Peyer's patch (tissue), 4 donors: Measurements from ENCODE around the gene TTC9B.

Experiments used
- POLR2A ChIP-seq, 2 donors: fragments of 450-650 bp; IDR thresholded peaks; one replicate each; pipeline ENCODE4 v1.5.1; 2017; ENCODE audit warnings: antibody characterized with exemption in 2 of 2, mild to moderate bottlenecking in 2 of 2, moderate library complexity in 2 of 2
- TF ChIP-seq, protein P1 (sequence below), 6 experiments: fragments of 450-650 bp in 4 of 6; fragments of 200-600 bp in 2 of 6; sonication (generic) in 1 of 6; IDR thresholded peaks; one replicate each; pipeline ENCODE4 v1.5.1; 2017 to 2019; ENCODE audit warnings: antibody characterized with exemption in 6 of 6, mild to moderate bottlenecking in 3 of 6, moderate library complexity in 1 of 6

DNA sequence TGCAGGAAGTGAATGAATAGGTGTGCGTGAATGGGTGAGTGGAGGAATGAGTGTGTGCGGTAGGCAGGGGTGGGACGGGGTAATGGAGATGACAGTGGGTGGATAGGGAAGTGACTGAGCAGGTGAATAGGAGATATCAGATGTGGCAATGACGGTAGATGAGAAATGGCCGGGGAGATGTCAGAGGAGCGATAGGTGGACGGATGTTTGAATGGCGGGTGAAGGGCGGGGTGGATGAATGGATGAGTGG lies 1.5 kb downstream of the TTC9B start:
- TF ChIP-seq, protein P1, sequence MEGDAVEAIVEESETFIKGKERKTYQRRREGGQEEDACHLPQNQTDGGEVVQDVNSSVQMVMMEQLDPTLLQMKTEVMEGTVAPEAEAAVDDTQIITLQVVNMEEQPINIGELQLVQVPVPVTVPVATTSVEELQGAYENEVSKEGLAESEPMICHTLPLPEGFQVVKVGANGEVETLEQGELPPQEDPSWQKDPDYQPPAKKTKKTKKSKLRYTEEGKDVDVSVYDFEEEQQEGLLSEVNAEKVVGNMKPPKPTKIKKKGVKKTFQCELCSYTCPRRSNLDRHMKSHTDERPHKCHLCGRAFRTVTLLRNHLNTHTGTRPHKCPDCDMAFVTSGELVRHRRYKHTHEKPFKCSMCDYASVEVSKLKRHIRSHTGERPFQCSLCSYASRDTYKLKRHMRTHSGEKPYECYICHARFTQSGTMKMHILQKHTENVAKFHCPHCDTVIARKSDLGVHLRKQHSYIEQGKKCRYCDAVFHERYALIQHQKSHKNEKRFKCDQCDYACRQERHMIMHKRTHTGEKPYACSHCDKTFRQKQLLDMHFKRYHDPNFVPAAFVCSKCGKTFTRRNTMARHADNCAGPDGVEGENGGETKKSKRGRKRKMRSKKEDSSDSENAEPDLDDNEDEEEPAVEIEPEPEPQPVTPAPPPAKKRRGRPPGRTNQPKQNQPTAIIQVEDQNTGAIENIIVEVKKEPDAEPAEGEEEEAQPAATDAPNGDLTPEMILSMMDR (IDR thresholded peaks at IDR 0.05): no peak
- TF ChIP-seq POLR2A (IDR thresholded peaks at IDR 0.05): no peak
